Caco-2 (cell line): ENCODE measurements around the gene DLG4. TPM values are rescaled to one million over a fixed set of nuclear protein-coding genes. Genes with fewer than 3 reads are reported as not detected.
"Not testable (repeated sequence)": the region's sequence is repeated elsewhere in the genome, so short reads cannot be mapped to it uniquely, and the experiment has no call there.

Source experiments
- BruUV-seq: library from RNA; stranded (reverse); fragments of 400-500 nt; replicated peaks from 2 replicates; lab custom pipeline; 2021; lab: Mats Ljungman, UMichigan
- CTCF ChIA-PET: fragments of 300-600 bp; sonication (Branson Sonifier 250); formaldehyde crosslinking; loops from one replicate; lab custom pipeline; 2022; ENCODE audit warnings: antibody characterized with exemption; lab: Charles Lee
- POLR2A ChIA-PET: fragments of 300-600 bp; sonication (Branson Sonifier 250); formaldehyde crosslinking; loops from one replicate; lab custom pipeline; 2022; ENCODE audit warnings: antibody characterized with exemption; lab: Charles Lee
- DNase-seq, 2 experiments: peaks; one replicate each; pipeline versions ENCODE4 v3.0.0 to v3.0.0-alpha.2; 2020 to 2022
- H3K27me3 ChIP-seq: replicated peaks from 2 replicates; pipeline ENCODE4 v1.6.0; 2011; ENCODE audit warnings: low read length; ENCODE audit not compliant: control insufficient read depth, insufficient read depth
- H3K36me3 ChIP-seq: 2 replicates; pipeline ENCODE4 v1.5.1; 2011; ENCODE audit warnings: low read length; ENCODE audit not compliant: control insufficient read depth, insufficient read depth
- H3K4me1 ChIP-seq: fragments of 250-450 bp; sonication (Bioruptor Pico); 2 replicates; pipeline ENCODE4 v1.5.1; 2020; ENCODE audit warnings: mild to moderate bottlenecking
- H3K4me3 ChIP-seq: 2 replicates; pipeline ENCODE4 v1.5.1; 2011; ENCODE audit warnings: low read depth, mild to moderate bottlenecking, control low read depth, low read length
- H3K9me3 ChIP-seq: fragments of 250-450 bp; sonication (Bioruptor Pico); 2 replicates; pipeline ENCODE4 v1.5.1; 2020; ENCODE audit warnings: mild to moderate bottlenecking, moderate library complexity
- H3K27ac Mint-ChIP-seq: one replicate; pipeline ENCODE4 v1.8.0; 2022; ENCODE audit warnings: mixed read lengths; ENCODE audit not compliant: unreplicated experiment
- H3K27me3 Mint-ChIP-seq: one replicate; pipeline ENCODE4 v1.8.0; 2022; ENCODE audit warnings: mixed read lengths; ENCODE audit not compliant: insufficient read depth, unreplicated experiment
- H3K36me3 Mint-ChIP-seq: one replicate; pipeline ENCODE4 v1.8.0; 2022; ENCODE audit warnings: mild to moderate bottlenecking, mixed read lengths; ENCODE audit not compliant: insufficient read depth, unreplicated experiment
- H3K4me1 Mint-ChIP-seq: one replicate; pipeline ENCODE4 v1.8.0; 2022; ENCODE audit warnings: low read depth, mixed read lengths; ENCODE audit not compliant: unreplicated experiment
- H3K4me3 Mint-ChIP-seq: one replicate; pipeline ENCODE4 v1.8.0; 2022; ENCODE audit warnings: mild to moderate bottlenecking, moderate library complexity, mixed read lengths; ENCODE audit not compliant: unreplicated experiment
- H3K9me3 Mint-ChIP-seq: one replicate; pipeline ENCODE4 v1.8.0; 2022; ENCODE audit warnings: mixed read lengths; ENCODE audit not compliant: unreplicated experiment
- CTCF ChIP-seq, 2 experiments: fragments of 200-600 bp in 1 of 2; IDR thresholded peaks; 1 replicate in 1 of 2; 2 replicates in 1 of 2; pipeline versions ENCODE4 v1.5.1 to v1.8.0; 2011 to 2022; ENCODE audit warnings: antibody characterized with exemption in 1 of 2, control low read depth in 1 of 2, inconsistent platforms in 1 of 2, low read depth in 1 of 2, low read length in 1 of 2, mild to moderate bottlenecking in 1 of 2, moderate library complexity in 1 of 2; ENCODE audit not compliant: insufficient read depth in 1 of 2, severe bottlenecking in 1 of 2, unreplicated experiment in 1 of 2
- intact Hi-C: fragments of 100-400 bp; cut with micrococcal nuclease; formaldehyde crosslinking; loops from one replicate; pipeline ENCODE4 v1.10.0; 2022; ENCODE audit not compliant: unreplicated experiment
- total RNA-seq: library from RNA; stranded (reverse); gene quantifications from 2 replicates; pipeline ENCODE4 v1.2.3, GENCODE V29; 2022

The DLG4 gene
- total RNA-seq, 1 experiment from 2014 or later = 0.98 TPM

DNA sequence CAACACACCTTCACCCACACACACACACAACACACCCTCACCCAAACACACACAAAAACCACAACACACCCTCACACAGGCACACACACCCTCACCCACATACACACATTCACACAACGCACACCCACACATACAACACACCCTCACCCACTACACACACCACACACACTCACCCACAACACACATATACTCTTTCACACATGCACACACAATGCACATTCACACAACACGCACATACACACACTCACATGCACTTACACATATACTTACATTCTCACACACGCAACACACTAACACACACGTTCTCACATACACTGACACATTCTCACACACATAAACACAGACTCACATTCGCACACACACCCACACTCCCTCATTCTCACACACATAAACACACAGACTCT is 44.3 kb downstream of the DLG4 start:
- no TSS peak for BruUV-seq
- POLR2A ChIA-PET = no interaction called here
- Mint-ChIP-seq H3K4me1 (no peaks in the 10 kb centered on the region), H3K4me3 (no peak overlapping the region), H3K9me3 (no peaks in the 10 kb centered on the region), H3K36me3 (no peaks in the 10 kb centered on the region), H3K27me3 (no peaks in the 10 kb centered on the region), H3K27ac (no peak overlapping the region)
- CTCF ChIA-PET = no interaction called here
- Histone ChIP-seq H3K4me1 (no peaks in the 10 kb centered on the region), H3K4me3 (no peak overlapping the region), H3K36me3 (no peaks in the 10 kb centered on the region), H3K27me3 (no peaks in the 10 kb centered on the region), H3K9me3 (no peaks in the 10 kb centered on the region)
- no peak for DNase-seq
- no peak for TF ChIP-seq CTCF (IDR thresholded peaks at IDR 0.05; ENCODE audit: insufficient read depth in 1 of 2, low read depth in 1 of 2, low read length in 1 of 2, severe bottlenecking in 1 of 2, unreplicated experiment in 1 of 2)
- intact Hi-C loops = no loop called here

- no peaks in the 10 kb centered on the region for H3K4me1 Mint-ChIP-seq
- Histone ChIP-seq H3K9me3 (no peaks in the 10 kb centered on the region), H3K4me1 (no peaks in the 10 kb centered on the region), H3K27me3 (no peaks in the 10 kb centered on the region), H3K4me3 (no peak overlapping the region), H3K36me3 (no peaks in the 10 kb centered on the region)
- ChIA-PET CTCF (no interaction called here), POLR2A (no interaction called here)
- no peaks in the 10 kb centered on the region for H3K36me3 Mint-ChIP-seq
- no peak overlapping the region for H3K4me3 Mint-ChIP-seq
- H3K27me3 Mint-ChIP-seq = no peaks in the 10 kb centered on the region
- intact Hi-C loops = no loop called here
- no peak for TF ChIP-seq CTCF (IDR thresholded peaks at IDR 0.05; ENCODE audit: insufficient read depth in 1 of 2, low read depth in 1 of 2, low read length in 1 of 2, severe bottlenecking in 1 of 2, unreplicated experiment in 1 of 2)
- BruUV-seq = no TSS peak
- no peak overlapping the region for H3K27ac Mint-ChIP-seq
- DNase-seq = no peak
- no peaks in the 10 kb centered on the region for H3K9me3 Mint-ChIP-seq
These were observed 44.9 kb downstream of the DLG4 start for GRCh38 chr17:7174603-7175326.

DNA sequence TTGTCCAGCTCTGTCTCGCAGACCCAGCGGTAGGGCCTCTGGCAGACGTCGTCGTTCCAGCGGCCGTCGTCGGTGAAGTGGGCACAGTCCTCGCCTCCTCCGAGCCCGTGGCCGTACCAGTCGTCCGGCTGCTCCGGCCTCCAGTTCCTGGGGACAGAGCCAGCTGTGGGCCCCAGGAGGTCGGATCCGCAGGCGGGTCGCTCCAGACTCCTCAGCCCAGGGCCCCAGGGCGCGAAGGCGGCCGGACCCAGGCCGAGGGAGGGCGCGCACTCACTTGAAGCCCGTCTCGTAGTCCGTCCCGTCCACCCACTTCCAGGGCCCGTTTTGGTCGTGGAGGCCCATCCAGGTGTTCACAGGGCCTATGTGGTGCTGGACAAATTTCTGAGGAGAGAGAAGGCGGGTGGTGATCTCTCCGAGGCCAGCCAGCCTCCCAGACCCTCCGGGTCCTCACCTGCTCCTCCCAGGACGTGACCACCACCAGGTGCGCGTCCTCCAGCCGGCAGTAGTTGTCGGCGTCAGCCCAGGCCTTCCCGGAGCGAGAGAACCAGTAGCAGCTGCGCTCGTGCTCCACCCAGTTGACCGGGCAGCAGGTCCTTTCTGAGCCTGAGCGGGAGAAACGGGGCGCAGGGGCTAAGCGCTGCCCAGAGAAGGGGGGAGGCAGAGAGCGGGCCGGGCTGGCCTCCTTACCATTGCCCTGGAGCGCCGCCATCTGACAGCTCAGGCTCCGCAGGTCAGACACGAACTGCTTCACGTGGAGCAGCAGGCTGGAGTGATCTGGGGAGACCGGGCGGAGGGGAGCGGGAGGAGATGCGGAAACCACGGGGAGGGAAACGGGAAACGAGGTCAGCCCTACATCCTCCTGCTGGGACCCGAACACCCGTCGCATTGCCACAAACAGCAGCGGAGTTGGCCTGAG is 45.7 kb downstream of the DLG4 start:
- no peak for DNase-seq
- Mint-ChIP-seq H3K4me3 (no peak overlapping the region), H3K27ac (no peak overlapping the region), H3K9me3 (no peaks in the 10 kb centered on the region), H3K36me3 (no peaks in the 10 kb centered on the region), H3K4me1 (no peaks in the 10 kb centered on the region), H3K27me3 (no peaks in the 10 kb centered on the region)
- POLR2A ChIA-PET = no interaction called here
- Histone ChIP-seq H3K9me3 (no peaks in the 10 kb centered on the region), H3K27me3 (no peaks in the 10 kb centered on the region), H3K4me3 (no peak overlapping the region), H3K4me1 (no peaks in the 10 kb centered on the region), H3K36me3 (no peaks in the 10 kb centered on the region)
- TF ChIP-seq CTCF (IDR thresholded peaks at IDR 0.05; ENCODE audit: insufficient read depth in 1 of 2, low read depth in 1 of 2, low read length in 1 of 2, severe bottlenecking in 1 of 2, unreplicated experiment in 1 of 2) = no peak
- CTCF ChIA-PET = no interaction called here
- no TSS peak for BruUV-seq
- intact Hi-C loops = no loop called here

DNA sequence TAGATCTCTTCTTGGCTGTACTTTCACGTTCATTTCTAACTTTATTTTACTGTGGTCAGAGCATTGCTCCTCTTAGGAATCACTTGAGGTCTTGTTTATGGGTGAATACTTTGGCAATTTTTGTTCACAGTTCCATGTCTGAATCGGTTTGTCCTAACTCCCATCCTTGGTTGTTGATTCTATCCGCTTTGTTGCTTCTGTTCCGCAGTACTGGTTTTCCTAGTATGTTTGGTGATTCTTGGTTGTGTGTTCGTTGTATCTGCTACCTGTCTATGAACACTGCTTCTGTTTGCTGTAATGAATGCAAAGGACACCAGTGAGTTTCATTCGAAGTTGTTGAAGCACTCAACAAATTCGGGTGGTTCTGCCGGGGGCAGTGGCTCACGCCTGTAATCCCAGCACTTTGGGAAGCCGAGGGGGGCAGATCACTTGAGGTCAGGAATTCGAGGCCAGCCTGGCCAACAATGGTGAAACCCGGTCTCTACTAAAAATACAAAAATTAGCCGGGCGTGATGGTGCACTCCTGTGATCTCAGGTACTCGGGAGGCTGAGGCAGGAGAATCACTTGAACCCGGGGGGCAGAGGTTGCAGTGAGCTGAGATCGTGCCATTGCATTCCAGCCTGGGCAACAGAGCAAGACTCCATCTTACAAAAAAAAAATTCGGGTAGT is 47.0 kb downstream of the DLG4 start:
- intact Hi-C loops, H3K36me3 ChIP-seq, H3K4me3 ChIP-seq, H3K9me3 Mint-ChIP-seq, H3K27ac Mint-ChIP-seq, DNase-seq, BruUV-seq, H3K36me3 Mint-ChIP-seq, H3K27me3 Mint-ChIP-seq, H3K27me3 ChIP-seq, H3K4me3 Mint-ChIP-seq, H3K4me1 ChIP-seq, CTCF ChIA-PET, H3K4me1 Mint-ChIP-seq, H3K9me3 ChIP-seq, POLR2A ChIA-PET: not testable (repeated sequence)
